Adrenal gland (tissue), 5 donors: Measurements from ENCODE around the gene TTC3.

Source experiments
- CTCF ChIP-seq, 6 experiments: fragments of 450-650 bp in 4 of 6; fragments of 200-600 bp in 2 of 6; sonication (generic) in 1 of 6; IDR thresholded peaks; 1 replicate in 5 of 6; 2 replicates in 1 of 6; pipeline versions ENCODE4 v1.5.1 to v1.8.0; 2016 to 2021; ENCODE audit warnings: antibody characterized with exemption in 6 of 6, mild to moderate bottlenecking in 2 of 6, moderate library complexity in 1 of 6
- POLR2A ChIP-seq, 2 donors: fragments of 450-650 bp; IDR thresholded peaks; one replicate each; pipeline ENCODE4 v1.6.1; 2017; ENCODE audit warnings: antibody characterized with exemption in 2 of 2, mild to moderate bottlenecking in 2 of 2, moderate library complexity in 1 of 2
- donor health status: DM: no; HTN: no; CAD: no.

DNA sequence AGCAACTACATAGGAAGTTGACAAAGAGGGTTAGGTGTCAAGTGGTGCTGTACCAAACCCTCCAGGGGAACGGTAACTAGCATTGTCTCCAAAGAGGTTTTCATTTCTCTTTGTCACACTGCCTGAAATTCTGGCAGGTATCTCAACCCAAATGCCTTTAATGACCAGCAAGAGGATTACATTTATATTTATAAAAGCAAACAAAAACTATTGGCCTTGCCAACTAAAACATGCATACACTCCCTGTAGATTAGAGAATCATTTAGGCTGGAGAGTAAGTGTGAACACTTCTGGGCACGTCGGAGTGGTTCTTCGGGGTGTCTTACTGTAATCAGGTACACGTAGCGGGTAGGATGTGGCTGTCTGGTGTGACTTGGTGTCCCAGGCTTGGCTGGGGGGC, 109.2 kb downstream of the TTC3 start:
- TF ChIP-seq CTCF (IDR thresholded peaks at IDR 0.05) (no peak), POLR2A (IDR thresholded peaks at IDR 0.05) (no peak)
